HepG2 (cell line): ENCODE results near the gene TANGO6. TPM values are rescaled to one million over a fixed set of nuclear protein-coding genes. Genes with fewer than 3 reads are reported as not detected.

Experiments used
- EP300 ChIP-seq, 3 experiments: sonication (generic) in 1 of 3; formaldehyde crosslinking in 1 of 3; IDR thresholded peaks; 2 replicates each; pipeline versions ENCODE4 v1.5.1 to v1.6.1; 2011 to 2020; ENCODE audit warnings: low read depth in 2 of 3, low read length in 2 of 3, borderline replicate concordance in 1 of 3, improper control_type of control experiment in 1 of 3, mild to moderate bottlenecking in 1 of 3, missing genetic modification reagents in 1 of 3, moderate library complexity in 1 of 3
- HINFP ChIP-seq: sonication (generic); formaldehyde crosslinking; IDR thresholded peaks from 2 replicates; pipeline ENCODE4 v1.4.0; 2020; ENCODE audit warnings: low read depth, mild to moderate bottlenecking, missing genetic modification reagents
- NCOR1 ChIP-seq: fragments of 200-600 bp; sonication (generic); IDR thresholded peaks from 2 replicates; pipeline ENCODE4 v1.7.0; 2017; ENCODE audit warnings: antibody characterized with exemption, low read length, borderline replicate concordance
- PAXIP1 ChIP-seq: sonication (generic); formaldehyde crosslinking; conservative IDR thresholded peaks from 2 replicates; pipeline ENCODE4 v1.4.0; 2020; ENCODE audit warnings: mild to moderate bottlenecking, missing genetic modification reagents, moderate library complexity
- RFX1 ChIP-seq: fragments of 450-650 bp; IDR thresholded peaks from 2 replicates; pipeline ENCODE4 v1.6.1; 2017
- SMC3 ChIP-seq: IDR thresholded peaks from 2 replicates; pipeline ENCODE4 v1.6.1; 2011; ENCODE audit warnings: low read length, improper control_type of control experiment
- ZBTB14 ChIP-seq: sonication (generic); formaldehyde crosslinking; IDR thresholded peaks from 2 replicates; pipeline ENCODE4 v1.4.0; 2020; ENCODE audit warnings: missing genetic modification reagents
- ZNF430 ChIP-seq: sonication (generic); formaldehyde crosslinking; IDR thresholded peaks from 2 replicates; pipeline ENCODE4 v1.9.0; 2021; ENCODE audit warnings: mild to moderate bottlenecking, missing genetic modification reagents
- ZNF703 ChIP-seq: sonication (generic); formaldehyde crosslinking; IDR thresholded peaks from 2 replicates; pipeline ENCODE4 v1.5.1; 2020; ENCODE audit warnings: missing genetic modification reagents, mild to moderate bottlenecking, moderate library complexity, borderline replicate concordance
- ZNF768 ChIP-seq: sonication (generic); formaldehyde crosslinking; IDR thresholded peaks from 2 replicates; pipeline ENCODE4 v1.4.0; 2020; ENCODE audit warnings: missing genetic modification reagents
- polyA plus RNA-seq, 8 experiments: library from polyadenylated mRNA; depleted of rRNA in 3 of 8; stranded (reverse) in 7 of 8; unstranded in 1 of 8; fragments of >200 nt; fragmentation: Illumina TruSeq in 4 of 8; extraction: Trizol in 4 of 8; gene quantifications; 2 replicates each; pipeline versions ENCODE4 v1.2.1 to v1.2.3, GENCODE V29; 2011 to 2016; ENCODE audit warnings: low read depth in 4 of 8, missing spikeins in 1 of 8, mixed read lengths in 1 of 8; ENCODE audit not compliant: insufficient read depth in 1 of 8
- total RNA-seq, 5 experiments: library from RNA; depleted of rRNA; stranded (reverse); fragments of >200 nt; fragmentation: Illumina TruSeq; extraction: Trizol; gene quantifications; 2 replicates each; pipeline ENCODE4 v1.2.3, GENCODE V29; 2016; ENCODE audit warnings: low read depth in 1 of 5
- TF ChIP-seq, protein P1 (sequence below): sonication (generic); formaldehyde crosslinking; IDR thresholded peaks from 2 replicates; pipeline ENCODE4 v1.5.1; 2020; ENCODE audit warnings: mild to moderate bottlenecking, moderate library complexity, missing genetic modification reagents
- TF ChIP-seq, protein P2 (sequence below), 2 experiments: sonication (generic) in 1 of 2; formaldehyde crosslinking in 1 of 2; IDR thresholded peaks; 2 replicates each; pipeline versions ENCODE4 v1.6.1 to v1.9.0; 2014 to 2022; ENCODE audit warnings: antibody characterized with exemption in 1 of 2, borderline replicate concordance in 1 of 2, inconsistent platforms in 1 of 2, low read depth in 1 of 2, missing genetic modification reagents in 1 of 2

Gene TANGO6
- total and polyA plus RNA-seq, 2 of the 13 experiments (the other 11 are each of a cell fraction or from before 2014, with no cell fraction given) = 7.2 to 13.3 TPM

DNA sequence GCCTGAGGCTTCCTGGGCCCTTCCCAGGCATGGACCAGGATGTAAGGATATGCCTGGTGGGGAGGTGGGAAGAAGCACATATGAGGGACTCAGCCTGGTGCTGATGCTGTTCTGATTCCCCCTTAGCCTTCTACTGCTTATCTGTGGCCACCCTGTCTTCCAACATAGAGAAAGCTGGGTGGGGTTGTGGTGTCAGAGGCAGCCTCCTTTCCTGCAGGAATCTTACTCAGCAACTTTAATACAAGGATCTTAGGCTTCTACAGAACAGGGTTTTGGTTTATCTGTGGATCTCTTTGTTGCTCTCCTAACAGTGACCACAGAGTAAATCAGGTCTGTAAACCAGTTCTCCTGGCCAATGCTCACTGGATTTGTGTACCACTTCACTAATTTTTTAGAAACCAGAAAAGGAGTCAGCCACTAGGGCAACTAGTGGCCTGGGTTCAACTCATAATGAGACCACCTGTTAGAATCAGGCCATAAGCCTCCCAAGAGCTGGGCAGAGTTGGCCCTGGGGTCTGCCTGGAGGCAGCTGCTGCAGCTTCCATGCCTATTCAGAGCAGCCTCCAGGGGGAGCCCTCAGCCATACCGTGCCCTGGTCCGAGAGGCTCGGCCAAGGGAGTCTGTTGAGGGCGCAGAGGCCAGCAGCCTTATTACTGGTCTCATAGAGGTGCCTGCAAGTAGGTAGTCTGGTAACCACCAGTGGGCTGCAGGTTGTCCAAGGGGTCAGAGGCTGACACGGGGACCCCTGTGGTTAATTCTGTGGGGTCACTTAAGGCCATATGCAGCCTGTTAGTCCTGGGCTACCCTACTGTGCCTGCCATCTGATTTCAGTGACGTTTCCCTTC lies 269.2 kb downstream of the TANGO6 start (continued):
- TF ChIP-seq ZNF703 (CRISPR knock-in tag) (no peak), EP300 (IDR thresholded peaks at IDR 0.05; ENCODE audit: low read depth in 2 of 2, low read length in 2 of 2) (no peak), EP300 (CRISPR knock-in tag; IDR thresholded peaks at IDR 0.05; ENCODE audit: borderline replicate concordance) (no peak), ZNF768 (CRISPR knock-in tag) (peak; percentile 46; the same call in 1 of the 2 replicates), PAXIP1 (CRISPR knock-in tag) (no peak), SMC3 (peak; percentile 60; the same call in 1 of the 2 replicates), HINFP (no peak), NCOR1 (no peak), RFX1 (no peak), ZNF430 (no peak), ZBTB14 (CRISPR knock-in tag) (no peak)
- TF ChIP-seq, protein P1, sequence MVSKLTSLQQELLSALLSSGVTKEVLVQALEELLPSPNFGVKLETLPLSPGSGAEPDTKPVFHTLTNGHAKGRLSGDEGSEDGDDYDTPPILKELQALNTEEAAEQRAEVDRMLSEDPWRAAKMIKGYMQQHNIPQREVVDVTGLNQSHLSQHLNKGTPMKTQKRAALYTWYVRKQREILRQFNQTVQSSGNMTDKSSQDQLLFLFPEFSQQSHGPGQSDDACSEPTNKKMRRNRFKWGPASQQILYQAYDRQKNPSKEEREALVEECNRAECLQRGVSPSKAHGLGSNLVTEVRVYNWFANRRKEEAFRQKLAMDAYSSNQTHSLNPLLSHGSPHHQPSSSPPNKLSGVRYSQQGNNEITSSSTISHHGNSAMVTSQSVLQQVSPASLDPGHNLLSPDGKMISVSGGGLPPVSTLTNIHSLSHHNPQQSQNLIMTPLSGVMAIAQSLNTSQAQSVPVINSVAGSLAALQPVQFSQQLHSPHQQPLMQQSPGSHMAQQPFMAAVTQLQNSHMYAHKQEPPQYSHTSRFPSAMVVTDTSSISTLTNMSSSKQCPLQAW (CRISPR knock-in tag) = peak; percentile 31; the same call in 1 of the 2 replicates
- TF ChIP-seq, protein P2, sequence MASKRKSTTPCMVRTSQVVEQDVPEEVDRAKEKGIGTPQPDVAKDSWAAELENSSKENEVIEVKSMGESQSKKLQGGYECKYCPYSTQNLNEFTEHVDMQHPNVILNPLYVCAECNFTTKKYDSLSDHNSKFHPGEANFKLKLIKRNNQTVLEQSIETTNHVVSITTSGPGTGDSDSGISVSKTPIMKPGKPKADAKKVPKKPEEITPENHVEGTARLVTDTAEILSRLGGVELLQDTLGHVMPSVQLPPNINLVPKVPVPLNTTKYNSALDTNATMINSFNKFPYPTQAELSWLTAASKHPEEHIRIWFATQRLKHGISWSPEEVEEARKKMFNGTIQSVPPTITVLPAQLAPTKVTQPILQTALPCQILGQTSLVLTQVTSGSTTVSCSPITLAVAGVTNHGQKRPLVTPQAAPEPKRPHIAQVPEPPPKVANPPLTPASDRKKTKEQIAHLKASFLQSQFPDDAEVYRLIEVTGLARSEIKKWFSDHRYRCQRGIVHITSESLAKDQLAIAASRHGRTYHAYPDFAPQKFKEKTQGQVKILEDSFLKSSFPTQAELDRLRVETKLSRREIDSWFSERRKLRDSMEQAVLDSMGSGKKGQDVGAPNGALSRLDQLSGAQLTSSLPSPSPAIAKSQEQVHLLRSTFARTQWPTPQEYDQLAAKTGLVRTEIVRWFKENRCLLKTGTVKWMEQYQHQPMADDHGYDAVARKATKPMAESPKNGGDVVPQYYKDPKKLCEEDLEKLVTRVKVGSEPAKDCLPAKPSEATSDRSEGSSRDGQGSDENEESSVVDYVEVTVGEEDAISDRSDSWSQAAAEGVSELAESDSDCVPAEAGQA (IDR thresholded peaks at IDR 0.05; ENCODE audit: low read depth) = no peak
- TF ChIP-seq, protein P2 (CRISPR knock-in tag; IDR thresholded peaks at IDR 0.05; ENCODE audit: borderline replicate concordance) = no peak
